RWPE2 (cell line): Measurements from ENCODE around the gene IGF2BP1.

ENCODE experiments used
- ATAC-seq: fragments of 200-7000 bp; cut with Tn5 transposase; 3 replicates; pipeline ENCODE4 v1.9.1; 2021; ENCODE audit warnings: low read depth
- DNase-seq: peaks from one replicate; pipeline ENCODE4 v3.0.0-alpha.2; 2020; ENCODE audit warnings: low spot score
- H3K27ac ChIP-seq: fragments of 450-650 bp; 2 replicates; pipeline ENCODE4 v1.5.1; 2017; ENCODE audit warnings: mild to moderate bottlenecking; ENCODE audit not compliant: poor library complexity, severe bottlenecking
- H3K27me3 ChIP-seq: fragments of 250-450 bp; sonication (Bioruptor Pico); 2 replicates; pipeline ENCODE4 v1.5.1; 2021; ENCODE audit warnings: mild to moderate bottlenecking, moderate library complexity; ENCODE audit not compliant: insufficient read depth, poor library complexity, severe bottlenecking
- H3K36me3 ChIP-seq: fragments of 250-450 bp; sonication (Bioruptor Pico); 2 replicates; pipeline ENCODE4 v1.5.1; 2020; ENCODE audit warnings: low read depth, mild to moderate bottlenecking, moderate library complexity
- H3K4me1 ChIP-seq: fragments of 250-450 bp; sonication (Bioruptor Pico); 2 replicates; pipeline ENCODE4 v1.5.1; 2021; ENCODE audit warnings: mild to moderate bottlenecking, moderate library complexity; ENCODE audit not compliant: insufficient read depth, poor library complexity, severe bottlenecking
- H3K4me3 ChIP-seq: fragments of 250-450 bp; sonication (Bioruptor Pico); 2 replicates; pipeline ENCODE4 v1.5.1; 2021; ENCODE audit warnings: mild to moderate bottlenecking, moderate library complexity; ENCODE audit not compliant: severe bottlenecking
- H3K9me3 ChIP-seq: fragments of 250-450 bp; sonication (Bioruptor Pico); 2 replicates; pipeline ENCODE4 v1.5.1; 2021; ENCODE audit warnings: mild to moderate bottlenecking, moderate library complexity; ENCODE audit not compliant: severe bottlenecking
- CTCF ChIP-seq: fragments of 450-650 bp; IDR thresholded peaks from one replicate; pipeline ENCODE4 v1.5.1; 2017; ENCODE audit warnings: mild to moderate bottlenecking, moderate library complexity; ENCODE audit not compliant: poor library complexity, severe bottlenecking

Gene IGF2BP1

GRCh38 chr17:49051269-49051668, 54.1 kb downstream of the IGF2BP1 start:
- no peaks in the 10 kb centered on the region for H3K4me1 ChIP-seq
- DNase-seq (no peak), ATAC-seq (no peak)
- TF ChIP-seq CTCF = no peak
- H3K9me3 ChIP-seq = no peaks in the 10 kb centered on the region
- H3K27ac ChIP-seq = no peak overlapping the region
- no peak overlapping the region for H3K4me3 ChIP-seq
- no peaks in the 10 kb centered on the region for H3K36me3 ChIP-seq
- no peaks in the 10 kb centered on the region for H3K27me3 ChIP-seq

GRCh38 chr17:49053171-49053829, 56.1 kb downstream of the IGF2BP1 start:
- ATAC-seq (no peak), DNase-seq (no peak)
- Histone ChIP-seq H3K27me3 (no peaks in the 10 kb centered on the region), H3K9me3 (no peaks in the 10 kb centered on the region), H3K4me1 (no peaks in the 10 kb centered on the region), H3K4me3 (no peak overlapping the region), H3K27ac (no peak overlapping the region), H3K36me3 (no peaks in the 10 kb centered on the region)
- no peak for TF ChIP-seq CTCF

- Histone ChIP-seq H3K27ac (no peak overlapping the region), H3K9me3 (no peaks in the 10 kb centered on the region), H3K27me3 (no peaks in the 10 kb centered on the region), H3K4me1 (no peaks in the 10 kb centered on the region), H3K4me3 (no peak overlapping the region), H3K36me3 (no peaks in the 10 kb centered on the region)
- DNase-seq = no peak
- no peak for TF ChIP-seq CTCF
- no peak for ATAC-seq
Measured at GRCh38 chr17:49054342-49055092, 57.3 kb downstream of the IGF2BP1 start.

- Histone ChIP-seq H3K27me3 (no peaks in the 10 kb centered on the region), H3K4me3 (no peak overlapping the region), H3K27ac (no peak overlapping the region), H3K36me3 (no peaks in the 10 kb centered on the region), H3K4me1 (no peaks in the 10 kb centered on the region), H3K9me3 (no peaks in the 10 kb centered on the region)
- ATAC-seq (no peak), DNase-seq (no peak)
- no peak for TF ChIP-seq CTCF
Measured at GRCh38 chr17:49055181-49055927, 58.2 kb downstream of the IGF2BP1 start.
